HepG2 (cell line): ENCODE measurements around the gene NDUFAF3. TPM values are rescaled to one million over a fixed set of nuclear protein-coding genes. Genes with fewer than 3 reads are reported as not detected.

Experiments used
- HNRNPK ChIP-seq: fragments of 200-400 bp; formaldehyde crosslinking; IDR thresholded peaks from 2 replicates; pipeline ENCODE4 v1.6.1; 2018; ENCODE audit warnings: low read length, low read depth, moderate library complexity, mild to moderate bottlenecking; ENCODE audit not compliant: poor library complexity, severe bottlenecking
- MED8 ChIP-seq: sonication (generic); formaldehyde crosslinking; IDR thresholded peaks from 2 replicates; pipeline ENCODE4 v1.8.1; 2023; ENCODE audit warnings: mild to moderate bottlenecking, missing genetic modification reagents; ENCODE audit not compliant: insufficient replicate concordance
- MTF2 ChIP-seq: sonication (generic); formaldehyde crosslinking; IDR thresholded peaks from 2 replicates; pipeline ENCODE4 v1.5.0; 2020; ENCODE audit warnings: missing genetic modification reagents, borderline replicate concordance
- PHF21A ChIP-seq: sonication (generic); formaldehyde crosslinking; IDR thresholded peaks from 2 replicates; pipeline ENCODE4 v1.5.0; 2020; ENCODE audit warnings: mild to moderate bottlenecking, missing genetic modification reagents
- SAP130 ChIP-seq: IDR thresholded peaks from 2 replicates; pipeline ENCODE4 v1.6.1; 2016; ENCODE audit warnings: low read depth
- SIN3B ChIP-seq: fragments of 150-350 bp; IDR thresholded peaks from 2 replicates; pipeline ENCODE4 v1.6.1; 2014; ENCODE audit warnings: low read length
- SNAI1 ChIP-seq: sonication (generic); formaldehyde crosslinking; IDR thresholded peaks from 2 replicates; pipeline ENCODE4 v1.5.0; 2020; ENCODE audit warnings: mild to moderate bottlenecking, missing genetic modification reagents, borderline replicate concordance
- ZBTB8A ChIP-seq: sonication (generic); formaldehyde crosslinking; IDR thresholded peaks from 2 replicates; pipeline ENCODE4 v1.4.0; 2020; ENCODE audit warnings: mild to moderate bottlenecking, low read depth, missing genetic modification reagents, borderline replicate concordance
- ZNF24 ChIP-seq: fragments of 450-650 bp; IDR thresholded peaks from 2 replicates; pipeline ENCODE4 v1.6.1; 2017; ENCODE audit warnings: antibody characterized with exemption, mild to moderate bottlenecking
- ZNF549 ChIP-seq: sonication (generic); formaldehyde crosslinking; IDR thresholded peaks from 2 replicates; pipeline ENCODE4 v1.5.0; 2020; ENCODE audit warnings: missing genetic modification reagents
- ZNF747 ChIP-seq: sonication (generic); formaldehyde crosslinking; IDR thresholded peaks from 2 replicates; pipeline ENCODE4 v1.8.1; 2023; ENCODE audit warnings: missing genetic modification reagents, mild to moderate bottlenecking, borderline replicate concordance
- ZNF749 ChIP-seq: sonication (generic); formaldehyde crosslinking; IDR thresholded peaks from 2 replicates; pipeline ENCODE4 v1.8.0; 2022; ENCODE audit warnings: mild to moderate bottlenecking, missing genetic modification reagents, moderate library complexity, borderline replicate concordance
- ZNF782 ChIP-seq: sonication (generic); formaldehyde crosslinking; IDR thresholded peaks from 2 replicates; pipeline ENCODE4 v1.4.0; 2020; ENCODE audit warnings: missing genetic modification reagents, mild to moderate bottlenecking, borderline replicate concordance
- polyA plus RNA-seq, 8 experiments: library from polyadenylated mRNA; depleted of rRNA in 3 of 8; stranded (reverse) in 7 of 8; unstranded in 1 of 8; fragments of >200 nt; fragmentation: Illumina TruSeq in 4 of 8; extraction: Trizol in 4 of 8; gene quantifications; 2 replicates each; pipeline versions ENCODE4 v1.2.1 to v1.2.3, GENCODE V29; 2011 to 2016; ENCODE audit warnings: low read depth in 4 of 8, missing spikeins in 1 of 8, mixed read lengths in 1 of 8; ENCODE audit not compliant: insufficient read depth in 1 of 8
- total RNA-seq, 5 experiments: library from RNA; depleted of rRNA; stranded (reverse); fragments of >200 nt; fragmentation: Illumina TruSeq; extraction: Trizol; gene quantifications; 2 replicates each; pipeline ENCODE4 v1.2.3, GENCODE V29; 2016; ENCODE audit warnings: low read depth in 1 of 5
- TF ChIP-seq, protein P1 (sequence below): sonication (generic); formaldehyde crosslinking; IDR thresholded peaks from 2 replicates; pipeline ENCODE4 v1.4.0; 2020; ENCODE audit warnings: mild to moderate bottlenecking, missing genetic modification reagents
- TF ChIP-seq, protein P2 (sequence below), 2 experiments: sonication (generic) in 1 of 2; formaldehyde crosslinking in 1 of 2; IDR thresholded peaks; 2 replicates each; pipeline versions ENCODE4 v1.6.1 to v1.9.0; 2014 to 2022; ENCODE audit warnings: antibody characterized with exemption in 1 of 2, borderline replicate concordance in 1 of 2, inconsistent platforms in 1 of 2, low read depth in 1 of 2, missing genetic modification reagents in 1 of 2
- TF ChIP-seq, protein P3 (sequence below): IDR thresholded peaks from 2 replicates; pipeline ENCODE4 v1.6.1; 2016; ENCODE audit warnings: missing biosample characterization, missing genetic modification reagents, low read depth
- TF ChIP-seq, protein P4 (sequence below): sonication (generic); formaldehyde crosslinking; IDR thresholded peaks from 2 replicates; pipeline ENCODE4 v1.8.1; 2023; ENCODE audit warnings: mild to moderate bottlenecking, missing genetic modification reagents
- TF ChIP-seq, protein P5 (sequence below): sonication (generic); formaldehyde crosslinking; IDR thresholded peaks from 2 replicates; pipeline ENCODE4 v1.4.0; 2020; ENCODE audit warnings: missing genetic modification reagents, low read depth, mild to moderate bottlenecking, borderline replicate concordance

Gene NDUFAF3
- total and polyA plus RNA-seq, 2 of the 13 experiments (the other 11 are each of a cell fraction or from before 2014, with no cell fraction given): 39.0 to 50.0 TPM

DNA sequence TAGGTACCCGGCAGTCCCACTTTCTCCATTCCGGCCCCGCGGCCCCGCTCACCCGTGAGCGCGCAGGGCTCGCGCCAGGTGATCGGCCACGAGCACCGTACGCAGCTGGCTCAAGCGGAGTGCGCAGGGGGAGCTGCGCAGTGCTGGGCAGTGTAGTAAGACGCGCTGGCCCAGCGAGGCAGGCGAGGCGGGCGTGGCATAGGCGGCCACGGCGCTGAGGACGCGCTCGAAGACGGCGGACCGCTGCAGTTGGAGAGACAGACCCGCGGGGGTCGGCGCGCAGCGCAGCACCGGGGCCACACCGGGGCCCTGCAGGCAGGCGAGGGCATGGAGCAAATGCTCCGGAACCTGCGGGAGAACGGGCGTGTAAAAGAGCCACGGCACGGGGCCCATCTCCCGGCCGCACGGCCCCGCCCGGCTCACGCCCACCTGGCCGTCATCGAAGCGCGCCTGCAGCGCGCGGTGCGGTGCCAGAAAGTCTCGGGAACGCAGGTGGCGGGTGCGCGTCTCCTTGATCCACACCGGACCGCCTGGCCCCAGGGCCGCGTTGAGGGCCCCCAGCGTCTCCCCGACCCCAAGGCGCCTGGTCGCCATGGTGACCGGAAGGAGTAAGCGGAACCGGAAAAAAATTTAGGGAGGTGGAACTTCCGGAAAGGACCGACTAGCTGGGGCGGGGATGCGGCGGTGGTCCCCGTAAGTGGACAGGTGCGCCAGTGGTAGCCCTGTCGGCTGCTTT is 3.8 kb upstream of the NDUFAF3 start, which contains the start of gene DALRD3 (continued):
- TF ChIP-seq, protein P1, sequence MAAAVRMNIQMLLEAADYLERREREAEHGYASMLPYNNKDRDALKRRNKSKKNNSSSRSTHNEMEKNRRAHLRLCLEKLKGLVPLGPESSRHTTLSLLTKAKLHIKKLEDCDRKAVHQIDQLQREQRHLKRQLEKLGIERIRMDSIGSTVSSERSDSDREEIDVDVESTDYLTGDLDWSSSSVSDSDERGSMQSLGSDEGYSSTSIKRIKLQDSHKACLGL: peak; percentile 75
- TF ChIP-seq, protein P2, sequence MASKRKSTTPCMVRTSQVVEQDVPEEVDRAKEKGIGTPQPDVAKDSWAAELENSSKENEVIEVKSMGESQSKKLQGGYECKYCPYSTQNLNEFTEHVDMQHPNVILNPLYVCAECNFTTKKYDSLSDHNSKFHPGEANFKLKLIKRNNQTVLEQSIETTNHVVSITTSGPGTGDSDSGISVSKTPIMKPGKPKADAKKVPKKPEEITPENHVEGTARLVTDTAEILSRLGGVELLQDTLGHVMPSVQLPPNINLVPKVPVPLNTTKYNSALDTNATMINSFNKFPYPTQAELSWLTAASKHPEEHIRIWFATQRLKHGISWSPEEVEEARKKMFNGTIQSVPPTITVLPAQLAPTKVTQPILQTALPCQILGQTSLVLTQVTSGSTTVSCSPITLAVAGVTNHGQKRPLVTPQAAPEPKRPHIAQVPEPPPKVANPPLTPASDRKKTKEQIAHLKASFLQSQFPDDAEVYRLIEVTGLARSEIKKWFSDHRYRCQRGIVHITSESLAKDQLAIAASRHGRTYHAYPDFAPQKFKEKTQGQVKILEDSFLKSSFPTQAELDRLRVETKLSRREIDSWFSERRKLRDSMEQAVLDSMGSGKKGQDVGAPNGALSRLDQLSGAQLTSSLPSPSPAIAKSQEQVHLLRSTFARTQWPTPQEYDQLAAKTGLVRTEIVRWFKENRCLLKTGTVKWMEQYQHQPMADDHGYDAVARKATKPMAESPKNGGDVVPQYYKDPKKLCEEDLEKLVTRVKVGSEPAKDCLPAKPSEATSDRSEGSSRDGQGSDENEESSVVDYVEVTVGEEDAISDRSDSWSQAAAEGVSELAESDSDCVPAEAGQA (IDR thresholded peaks at IDR 0.05; ENCODE audit: low read depth): no peak
- TF ChIP-seq, protein P2 (CRISPR knock-in tag; IDR thresholded peaks at IDR 0.05; ENCODE audit: borderline replicate concordance): peak; percentile 30; the same call in 1 of the 2 replicates
- TF ChIP-seq SIN3B (no peak), SAP130 (CRISPR knock-in tag) (peak; percentile 83), HNRNPK (peak; percentile 26), SNAI1 (0 out of 2 replicates have a peak, but pooled peaks have one; percentile 29), PHF21A (CRISPR knock-in tag) (peak; percentile 45; the same call in 1 of the 2 replicates), ZBTB8A (CRISPR knock-in tag) (0 out of 2 replicates have a peak, but pooled peaks have one; percentile 72), ZNF782 (CRISPR knock-in tag) (peak; percentile 86), MED8 (CRISPR knock-in tag) (peak; percentile 80), MTF2 (CRISPR knock-in tag) (peak; percentile 89; the same call in 1 of the 2 replicates), ZNF749 (0 out of 2 replicates have a peak, but pooled peaks have one; percentile 67), ZNF24 (no peak), ZNF747 (CRISPR knock-in tag) (peak; percentile 78; the same call in 1 of the 2 replicates), ZNF549 (CRISPR knock-in tag) (no peak)
- TF ChIP-seq, protein P3, sequence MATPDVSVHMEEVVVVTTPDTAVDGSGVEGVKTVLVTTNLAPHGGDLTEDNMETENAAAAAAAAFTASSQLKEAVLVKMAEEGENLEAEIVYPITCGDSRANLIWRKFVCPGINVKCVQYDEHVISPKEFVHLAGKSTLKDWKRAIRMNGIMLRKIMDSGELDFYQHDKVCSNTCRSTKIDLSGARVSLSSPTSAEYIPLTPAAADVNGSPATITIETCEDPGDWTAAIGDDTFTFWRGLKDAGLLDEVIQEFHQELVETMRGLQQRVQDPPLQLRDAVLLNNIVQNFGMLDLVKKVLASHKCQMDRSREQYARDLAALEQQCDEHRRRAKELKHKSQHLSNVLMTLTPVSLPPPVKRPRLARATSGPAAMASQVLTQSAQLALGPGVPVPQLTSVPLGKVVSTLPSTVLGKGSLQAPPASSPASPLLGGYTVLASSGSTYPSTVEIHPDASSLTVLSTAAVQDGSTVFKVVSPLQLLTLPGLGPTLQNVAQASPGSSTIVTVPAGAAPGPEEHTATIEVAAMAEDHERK (CRISPR knock-in tag): 0 out of 2 replicates have a peak, but pooled peaks have one; percentile 24
- TF ChIP-seq, protein P4, sequence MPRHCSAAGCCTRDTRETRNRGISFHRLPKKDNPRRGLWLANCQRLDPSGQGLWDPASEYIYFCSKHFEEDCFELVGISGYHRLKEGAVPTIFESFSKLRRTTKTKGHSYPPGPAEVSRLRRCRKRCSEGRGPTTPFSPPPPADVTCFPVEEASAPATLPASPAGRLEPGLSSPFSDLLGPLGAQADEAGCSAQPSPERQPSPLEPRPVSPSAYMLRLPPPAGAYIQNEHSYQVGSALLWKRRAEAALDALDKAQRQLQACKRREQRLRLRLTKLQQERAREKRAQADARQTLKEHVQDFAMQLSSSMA (CRISPR knock-in tag): 0 out of 2 replicates have a peak, but pooled peaks have one; percentile 59
- TF ChIP-seq, protein P5, sequence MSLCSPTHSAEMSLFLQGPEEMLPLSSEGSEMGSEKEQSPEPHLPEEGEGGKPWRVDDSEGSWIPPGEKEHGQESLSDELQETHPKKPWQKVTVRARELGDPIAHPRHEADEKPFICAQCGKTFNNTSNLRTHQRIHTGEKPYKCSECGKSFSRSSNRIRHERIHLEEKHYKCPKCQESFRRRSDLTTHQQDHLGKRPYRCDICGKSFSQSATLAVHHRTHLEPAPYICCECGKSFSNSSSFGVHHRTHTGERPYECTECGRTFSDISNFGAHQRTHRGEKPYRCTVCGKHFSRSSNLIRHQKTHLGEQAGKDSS (CRISPR knock-in tag): peak; percentile 38; the same call in 1 of the 2 replicates
